GM10266 (cell line): Measurements from ENCODE around the gene TTC6.

ENCODE experiments used
- DNase-seq: peaks from one replicate; pipeline ENCODE4 v3.0.0; 2012; ENCODE audit errors: extremely low spot score
- TF ChIP-seq, protein P1 (sequence below): IDR thresholded peaks from 2 replicates; pipeline ENCODE4 v1.5.1; 2012; ENCODE audit warnings: mild to moderate bottlenecking, low read depth; ENCODE audit not compliant: control insufficient read depth, insufficient read depth; ENCODE audit errors: missing control alignments

The TTC6 gene

DNA sequence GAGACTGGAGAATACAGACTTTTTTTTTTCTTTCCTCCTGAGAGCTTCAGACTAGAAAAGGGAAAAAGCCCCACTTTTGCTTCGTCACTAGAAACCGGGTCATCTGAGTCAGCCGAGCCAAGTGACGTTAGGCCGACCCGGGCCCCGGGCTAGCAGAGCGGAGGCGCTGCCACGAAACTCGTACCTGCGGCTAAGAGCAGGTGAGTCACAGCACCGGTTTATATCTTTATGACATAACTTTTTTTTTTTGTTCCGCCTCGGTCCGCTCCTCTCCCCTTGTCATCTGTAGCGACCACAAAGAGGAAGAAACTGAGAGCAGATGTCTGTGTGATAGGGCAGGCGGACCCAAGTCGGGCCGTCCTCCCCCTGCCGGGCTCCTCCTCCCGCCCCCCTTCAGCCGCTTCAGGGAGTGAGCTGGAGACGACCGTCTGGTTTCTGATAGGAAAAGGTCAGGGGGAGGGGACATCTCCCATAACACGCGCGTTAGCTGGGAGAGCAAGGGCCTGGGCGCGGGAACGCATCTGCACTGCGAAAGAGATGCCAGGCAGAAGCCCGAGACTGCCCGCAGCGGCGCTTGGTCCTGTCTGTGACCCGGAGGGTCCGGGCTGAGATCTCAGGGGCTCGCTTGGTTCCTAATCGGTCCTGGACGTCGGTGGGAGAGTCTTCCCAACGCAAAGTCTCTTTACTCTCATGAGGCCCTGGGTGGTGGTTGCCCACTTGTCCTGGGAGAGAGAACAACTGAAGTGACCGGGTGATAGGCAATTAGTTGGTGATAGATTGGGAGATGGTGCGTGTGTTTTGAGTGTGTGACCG lies 586 bp downstream of the TTC6 start:
- TF ChIP-seq, protein P1, sequence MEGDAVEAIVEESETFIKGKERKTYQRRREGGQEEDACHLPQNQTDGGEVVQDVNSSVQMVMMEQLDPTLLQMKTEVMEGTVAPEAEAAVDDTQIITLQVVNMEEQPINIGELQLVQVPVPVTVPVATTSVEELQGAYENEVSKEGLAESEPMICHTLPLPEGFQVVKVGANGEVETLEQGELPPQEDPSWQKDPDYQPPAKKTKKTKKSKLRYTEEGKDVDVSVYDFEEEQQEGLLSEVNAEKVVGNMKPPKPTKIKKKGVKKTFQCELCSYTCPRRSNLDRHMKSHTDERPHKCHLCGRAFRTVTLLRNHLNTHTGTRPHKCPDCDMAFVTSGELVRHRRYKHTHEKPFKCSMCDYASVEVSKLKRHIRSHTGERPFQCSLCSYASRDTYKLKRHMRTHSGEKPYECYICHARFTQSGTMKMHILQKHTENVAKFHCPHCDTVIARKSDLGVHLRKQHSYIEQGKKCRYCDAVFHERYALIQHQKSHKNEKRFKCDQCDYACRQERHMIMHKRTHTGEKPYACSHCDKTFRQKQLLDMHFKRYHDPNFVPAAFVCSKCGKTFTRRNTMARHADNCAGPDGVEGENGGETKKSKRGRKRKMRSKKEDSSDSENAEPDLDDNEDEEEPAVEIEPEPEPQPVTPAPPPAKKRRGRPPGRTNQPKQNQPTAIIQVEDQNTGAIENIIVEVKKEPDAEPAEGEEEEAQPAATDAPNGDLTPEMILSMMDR: no peak
- peak; percentile 67 for DNase-seq

DNA sequence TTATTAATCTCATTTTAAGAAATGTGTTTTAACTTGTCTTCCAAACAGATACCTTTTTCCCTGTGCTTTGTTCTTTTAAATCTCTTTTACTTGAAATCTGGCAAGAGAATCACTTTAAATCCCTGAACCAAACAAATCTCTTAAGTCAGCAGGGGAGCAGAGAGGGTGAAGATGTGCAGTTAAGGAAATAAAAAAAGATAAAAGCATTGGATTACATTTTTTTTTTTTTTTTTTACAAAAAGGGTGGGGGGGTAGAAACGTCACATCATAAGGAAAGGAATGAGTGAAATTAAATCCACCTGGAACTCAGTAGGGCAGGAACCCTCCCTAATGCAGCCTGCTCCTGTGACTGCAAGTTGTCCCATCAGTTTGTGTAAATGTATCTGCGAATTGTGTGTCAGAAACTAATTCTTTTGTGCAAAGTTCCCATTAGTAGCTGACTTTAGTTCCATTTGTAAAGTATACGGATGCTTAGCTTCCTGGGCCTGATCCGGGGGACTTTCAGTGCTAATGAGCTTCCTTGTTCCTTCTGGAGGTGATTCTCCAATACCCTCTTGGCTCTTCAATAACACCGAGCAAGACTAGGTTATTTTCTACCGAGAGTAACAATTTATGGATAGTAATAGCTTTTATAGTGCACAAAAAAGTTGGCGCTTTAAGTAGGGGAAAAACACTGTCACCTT lies 1.5 kb downstream of the TTC6 start:
- TF ChIP-seq, protein P1: no peak
- peak; percentile 22 for DNase-seq

DNA sequence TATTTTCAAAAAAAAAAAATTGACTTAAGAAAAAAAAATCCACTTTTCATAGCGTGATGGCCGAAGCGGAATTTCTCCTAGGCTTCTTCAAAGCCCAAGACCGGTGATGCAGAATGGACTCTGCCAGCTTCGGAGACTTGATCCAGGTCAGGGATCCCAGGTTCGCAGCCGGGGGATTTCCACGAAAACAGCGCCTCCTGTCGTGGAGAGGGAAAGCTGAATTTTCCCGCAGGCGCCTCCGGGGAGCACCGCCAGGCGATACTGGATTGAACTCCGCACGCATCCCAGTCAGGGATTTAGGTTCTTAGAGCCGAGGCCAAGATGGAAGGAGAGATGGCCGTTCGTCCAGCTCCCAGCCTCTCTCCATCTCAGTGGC lies 2.1 kb downstream of the TTC6 start:
- peak; percentile 22 for DNase-seq
- TF ChIP-seq, protein P1: no peak

- DNase-seq: peak; percentile 16
- TF ChIP-seq, protein P1: no peak
These were observed 2.7 kb downstream of the TTC6 start for GRCh38 chr14:37597914-37598746.

DNA sequence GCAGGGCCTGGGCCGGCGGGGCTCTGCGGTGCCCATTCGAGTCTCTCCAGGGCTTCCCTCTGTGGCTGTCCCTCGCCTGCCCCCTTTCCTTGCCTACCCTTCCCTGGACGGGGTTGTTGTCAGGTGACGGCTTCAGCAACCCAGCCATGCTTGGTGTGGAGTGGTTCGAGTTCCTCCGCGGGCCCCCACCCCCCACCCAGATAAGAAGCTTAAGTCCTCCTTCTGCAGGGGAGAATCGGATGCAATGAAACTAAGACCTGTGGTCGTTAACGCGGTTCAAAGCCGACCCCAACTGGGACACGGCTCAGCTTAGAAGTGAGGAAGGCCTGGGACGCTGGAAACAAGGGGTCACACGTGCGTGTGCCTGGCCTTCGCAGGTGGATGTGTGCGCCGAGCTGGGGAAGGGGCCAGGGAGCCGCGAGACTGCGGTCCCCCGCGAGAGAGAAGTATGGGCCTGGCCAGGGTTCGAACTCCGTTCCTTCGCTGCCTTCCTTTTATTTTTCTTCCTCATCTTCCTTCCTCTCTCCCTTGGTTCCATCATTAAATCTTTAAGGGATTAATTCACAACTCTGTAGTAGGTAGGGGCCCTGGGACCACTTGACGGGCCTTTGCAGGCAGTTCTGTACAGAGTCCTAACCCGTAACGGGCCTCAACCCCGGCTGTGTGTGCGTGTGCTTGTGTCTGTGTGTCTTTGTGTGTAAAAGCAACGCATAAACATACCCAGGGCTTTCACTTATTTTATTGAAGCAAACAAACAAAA lies 3.5 kb downstream of the TTC6 start:
- no peak for DNase-seq
- TF ChIP-seq, protein P1: no peak

DNA sequence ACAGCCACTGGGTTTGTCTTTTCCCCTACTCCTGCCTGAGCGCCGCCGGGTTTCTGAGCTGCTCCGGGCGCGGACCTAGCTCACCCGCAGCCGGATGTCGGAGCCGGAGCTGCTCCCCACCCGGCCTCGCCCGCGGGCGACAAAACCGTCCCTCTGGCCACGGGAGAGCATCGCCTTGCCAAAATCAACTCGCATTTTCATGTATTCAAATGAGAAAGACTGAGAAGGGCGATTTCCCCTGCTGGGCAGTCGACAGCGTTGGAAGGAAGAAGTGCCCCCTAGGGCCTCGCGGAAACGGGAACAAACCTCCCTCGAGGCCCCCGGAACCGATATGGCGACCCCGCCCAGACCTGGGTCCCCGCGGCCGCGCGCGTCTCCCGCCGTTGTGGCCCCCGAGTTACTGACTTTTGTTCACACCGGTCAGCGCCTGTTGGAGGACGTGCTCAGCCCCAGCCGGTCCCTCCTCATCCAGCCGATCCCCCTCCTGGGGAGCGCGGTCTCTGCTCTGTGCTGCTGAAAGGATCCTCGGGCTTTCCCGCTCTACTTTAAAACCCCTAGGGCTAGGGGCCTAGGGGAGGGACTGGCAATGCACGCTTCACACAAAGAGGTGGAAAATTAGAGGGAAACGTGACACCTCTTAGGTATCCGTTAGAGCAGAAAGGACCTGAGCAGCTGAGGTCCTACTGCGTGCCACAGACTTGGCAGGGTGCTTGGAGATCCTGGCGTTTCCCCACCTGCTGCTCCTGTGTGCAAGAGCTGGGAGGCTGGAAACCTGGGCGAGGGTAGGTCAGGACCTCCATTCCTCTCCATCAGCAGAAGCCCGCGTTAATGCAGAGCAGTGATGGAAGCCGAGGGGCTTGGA lies 4.3 kb downstream of the TTC6 start:
- TF ChIP-seq, protein P1: no peak
- no peak for DNase-seq
